ENCODE results near the gene LRRC8C.

GRCh38 chr1:89759036-89759435 is 126.1 kb downstream of the LRRC8C start:
- TF ChIP-seq EZH2phosphoT487 (IDR thresholded peaks at IDR 0.05; ENCODE audit: unreplicated experiment) (no peak), POLR2AphosphoS5 (IDR thresholded peaks at IDR 0.05; ENCODE audit: low read depth) (no peak), JUNB (IDR thresholded peaks at IDR 0.05; ENCODE audit: unreplicated experiment) (no peak)
- TF ChIP-seq, protein P1, sequence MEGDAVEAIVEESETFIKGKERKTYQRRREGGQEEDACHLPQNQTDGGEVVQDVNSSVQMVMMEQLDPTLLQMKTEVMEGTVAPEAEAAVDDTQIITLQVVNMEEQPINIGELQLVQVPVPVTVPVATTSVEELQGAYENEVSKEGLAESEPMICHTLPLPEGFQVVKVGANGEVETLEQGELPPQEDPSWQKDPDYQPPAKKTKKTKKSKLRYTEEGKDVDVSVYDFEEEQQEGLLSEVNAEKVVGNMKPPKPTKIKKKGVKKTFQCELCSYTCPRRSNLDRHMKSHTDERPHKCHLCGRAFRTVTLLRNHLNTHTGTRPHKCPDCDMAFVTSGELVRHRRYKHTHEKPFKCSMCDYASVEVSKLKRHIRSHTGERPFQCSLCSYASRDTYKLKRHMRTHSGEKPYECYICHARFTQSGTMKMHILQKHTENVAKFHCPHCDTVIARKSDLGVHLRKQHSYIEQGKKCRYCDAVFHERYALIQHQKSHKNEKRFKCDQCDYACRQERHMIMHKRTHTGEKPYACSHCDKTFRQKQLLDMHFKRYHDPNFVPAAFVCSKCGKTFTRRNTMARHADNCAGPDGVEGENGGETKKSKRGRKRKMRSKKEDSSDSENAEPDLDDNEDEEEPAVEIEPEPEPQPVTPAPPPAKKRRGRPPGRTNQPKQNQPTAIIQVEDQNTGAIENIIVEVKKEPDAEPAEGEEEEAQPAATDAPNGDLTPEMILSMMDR (conservative IDR thresholded peaks at IDR 0.05; ENCODE audit: low read depth in 2 of 2) = no peak

All from GM23338 (cell line).